Heart left ventricle (tissue), 16 donors: ENCODE measurements around the gene CTCF. TPM values are rescaled to one million over a fixed set of nuclear protein-coding genes. Genes with fewer than 3 reads are reported as not detected.

ENCODE experiments used
- ATAC-seq, 4 donors: fragments of 200-7000 bp; cut with Tn5 transposase; one replicate each; pipeline ENCODE4 v1.9.1; 2020 to 2022; ENCODE audit warnings: moderate library complexity in 4 of 4, mild to moderate bottlenecking in 3 of 4, moderate number of reproducible peaks in 1 of 4
- DNase-seq, 5 donors: peaks; one replicate each; pipeline ENCODE4 v3.0.0-alpha.2; 2020
- H3K27ac ChIP-seq, 12 donors: fragments of 200-600 bp; sonication (generic) in 4 of 12; one replicate each; pipeline versions ENCODE4 v1.5.0 to v1.8.0; 2016 to 2022; ENCODE audit warnings: mild to moderate bottlenecking in 2 of 12
- H3K27me3 ChIP-seq, 9 donors: fragments of 200-600 bp; sonication (generic) in 2 of 9; one replicate each; pipeline versions ENCODE4 v1.5.1 to v1.8.0; 2016 to 2022; ENCODE audit warnings: mild to moderate bottlenecking in 3 of 9
- H3K36me3 ChIP-seq, 9 donors: fragments of 200-600 bp; sonication (generic) in 2 of 9; one replicate each; pipeline versions ENCODE4 v1.5.0 to v1.8.0; 2018 to 2022; ENCODE audit warnings: mild to moderate bottlenecking in 2 of 9
- H3K4me1 ChIP-seq, 12 donors: fragments of 200-600 bp; sonication (generic) in 4 of 12; one replicate each; pipeline versions ENCODE4 v1.5.0 to v1.8.0; 2016 to 2022; ENCODE audit warnings: mild to moderate bottlenecking in 3 of 12
- H3K4me3 ChIP-seq, 12 donors: fragments of 200-600 bp; sonication (generic) in 4 of 12; one replicate each; pipeline versions ENCODE4 v1.5.0 to v1.8.0; 2017 to 2022; ENCODE audit warnings: mild to moderate bottlenecking in 9 of 12, moderate library complexity in 4 of 12
- H3K9me3 ChIP-seq, 12 donors: fragments of 200-600 bp; sonication (generic) in 4 of 12; one replicate each; pipeline versions ENCODE4 v1.5.0 to v1.8.0; 2016 to 2022; ENCODE audit warnings: mild to moderate bottlenecking in 1 of 12
- CTCF ChIP-seq, 12 donors: fragments of 200-600 bp; sonication (generic) in 4 of 12; IDR thresholded peaks; one replicate each; pipeline versions ENCODE4 v1.5.0 to v1.8.0; 2018 to 2022; ENCODE audit warnings: antibody characterized with exemption in 12 of 12, mild to moderate bottlenecking in 5 of 12
- POLR2A ChIP-seq, 2 donors: fragments of 450-650 bp; IDR thresholded peaks; one replicate each; pipeline ENCODE4 v1.6.1; 2017; ENCODE audit warnings: antibody characterized with exemption in 2 of 2, mild to moderate bottlenecking in 2 of 2, moderate library complexity in 2 of 2
- WGBS, 4 donors: extraction: QIAGEN DNeasy Blood & Tissue Kit in 2 of 4; methylation state at CpG; one replicate each; pipeline versions ENCODE4 v1.1.5 to v1.1.7; 2013 to 2018; 5-methylcytosine and 5-hydroxymethylcytosine counted together
- intact Hi-C, 10 donors: fragments of 100-400 bp; cut with DNase I; formaldehyde crosslinking; loops; one replicate each; pipeline versions ENCODE4 v1.11.1 to v1.14.2; 2022
- polyA plus RNA-seq, 2 donors: library from polyadenylated mRNA; stranded (reverse); fragments of 200-250 nt; gene quantifications; one replicate each; pipeline ENCODE4 v1.2.3, GENCODE V29; 2013
- total RNA-seq, 9 donors: library from RNA; depleted of rRNA in 2 of 9; stranded (reverse); fragments of >200 nt in 2 of 9; fragmentation: NEBNext Ultra II Directional in 3 of 9; extraction: Animal tissue kit (Norgen Biotek cat#: 25700) in 3 of 9; gene quantifications; one replicate each; pipeline versions ENCODE4 v1.1.0 to v1.2.4, GENCODE V29; 2016 to 2023
- donor health status: ischemic (EF 13 %, LVEDD 7.1; RV severe dilation, severe dysfunction).
- donor health status: healthy with polysubstance abuse.
- donor health status: DM: no; HTN: yes; CAD: no.
- donor health status: DM: no; HTN: no; CAD: no.
- donor health status: ischemic (EF 25% LVEDD 6.9; RV normal size, moderate dysfunction).
- donor health status: ischemic (EF 25% LVEDD 5.7; RV mildly dilated, moderate dysfunction).
- donor health status: healthy.
- donor health status: DM: yes; HTN: yes; CAD: no.
- donor health status: ischemic (EF 35%, LVEDD 5.7; RV mildly dilated, moderate dysfunction).
- donor health status: nonischemic (EF 11% LVEDD 7.7; RV severe dilation, severe dysfunction).
- donor health status: DM: yes; HTN: yes; CAD: no.
- donor health status: PGD.
- donor health status: ischemic (EF 29% LVEDD 5.4; RV normal size, mild dysfunction).
- donor health status: nonischemic (EF 23%, LVEDD 6.1; RV moderate dilation, normal function).

CTCF gene
- total and polyA plus RNA-seq, 11 donors: 13.9 to 35.8 (median 25.3) TPM

- TF ChIP-seq POLR2A (IDR thresholded peaks at IDR 0.05) (no peak), CTCF (IDR thresholded peaks at IDR 0.05) (no peak)
- intact Hi-C loops: loop anchor here in 8 of 10 donors (5.0 to 10.0 kb wide), 8 partner anchors 45 to 388 kb away; partner anchors contain the start of genes RANBP10 (in 2 of the 8), TSNAXIP1 (in 2 of the 8), DDX28 (in 1 of the 8) and DUS2 (in 1 of the 8)
- H3K27ac ChIP-seq: peak overlapping the region in 1 of 12 donors; percentile 25
- no peak overlapping the region for H3K4me3 ChIP-seq
- WGBS, 4 donors: 75 to 81% (median 78%) methylated on average over 8 of the region's 8 CpGs
- H3K9me3 ChIP-seq: no peaks in the 10 kb centered on the region
- peaks cover 0 to 18% (median 8%) of the 10 kb centered on the region in 9 donors for H3K36me3 ChIP-seq
- ATAC-seq: no peak
- no peak for DNase-seq
- H3K27me3 ChIP-seq: no peaks in the 10 kb centered on the region
- peaks cover 8 to 40% (median 23%) of the 10 kb centered on the region in 12 donors for H3K4me1 ChIP-seq
Observed at GRCh38 chr16:67676939-67677338, 114.6 kb downstream of the CTCF start.

GRCh38 chr16:67677712-67678111, 115.4 kb downstream of the CTCF start:
- Histone ChIP-seq H3K4me1 (peaks cover 8 to 34% (median 18%) of the 10 kb centered on the region in 12 donors), H3K9me3 (no peaks in the 10 kb centered on the region), H3K27ac (no peak overlapping the region), H3K36me3 (peaks cover 0 to 18% (median 10%) of the 10 kb centered on the region in 9 donors), H3K4me3 (no peak overlapping the region), H3K27me3 (no peaks in the 10 kb centered on the region)
- ATAC-seq (no peak), DNase-seq (no peak)
- 93 to 100% (median 99%) methylated on average over 1 of the region's 1 CpG for WGBS, 4 donors
- TF ChIP-seq POLR2A (IDR thresholded peaks at IDR 0.05): no peak
- TF ChIP-seq CTCF (IDR thresholded peaks at IDR 0.05): no peak
- intact Hi-C loops: loop anchor here in 8 of 10 donors (5.0 to 10.0 kb wide), 8 partner anchors 45 to 387 kb away; partner anchors contain the start of genes RANBP10 (in 2 of the 8), TSNAXIP1 (in 2 of the 8), DDX28 (in 1 of the 8) and DUS2 (in 1 of the 8)

- ATAC-seq (no peak), DNase-seq (no peak)
- peaks cover 3 to 26% (median 10%) of the 10 kb centered on the region in 12 donors for H3K4me1 ChIP-seq
- intact Hi-C loops: loop anchor here in 8 of 10 donors (5.0 to 10.0 kb wide), 8 partner anchors 44 to 386 kb away; partner anchors contain the start of genes RANBP10 (in 2 of the 8), TSNAXIP1 (in 2 of the 8), DDX28 (in 1 of the 8) and DUS2 (in 1 of the 8)
- WGBS, 4 donors: 93 to 96% (median 94%) methylated on average over 12 of the region's 12 CpGs
- H3K36me3 ChIP-seq: peaks cover 0 to 23% (median 11%) of the 10 kb centered on the region in 9 donors
- TF ChIP-seq POLR2A (IDR thresholded peaks at IDR 0.05) (no peak), CTCF (IDR thresholded peaks at IDR 0.05) (no peak)
- no peak overlapping the region for H3K27ac ChIP-seq
- H3K9me3 ChIP-seq: no peaks in the 10 kb centered on the region
- no peaks in the 10 kb centered on the region for H3K27me3 ChIP-seq
- no peak overlapping the region for H3K4me3 ChIP-seq
Observed at GRCh38 chr16:67678354-67679023, 116.2 kb downstream of the CTCF start.
